ENCODE results near the gene PDLIM3.

GRCh38 chr4:185536411-185536709 lies 1.1 kb upstream of the PDLIM3 start:
- no peak for TF ChIP-seq CTCF (IDR thresholded peaks at IDR 0.05)
- TF ChIP-seq POLR2A (IDR thresholded peaks at IDR 0.05), result peak in 1 of 2 donors; percentile 30
